ENCODE measurements around the gene ANKMY1. TPM values are rescaled to one million over a fixed set of nuclear protein-coding genes. Genes with fewer than 3 reads are reported as not detected.
"Not testable (repeated sequence)": the region's sequence is repeated elsewhere in the genome, so short reads cannot be mapped to it uniquely, and the experiment has no call there.

The ANKMY1 gene
- total RNA-seq, 1 donor from 2014 or later: 16.8 TPM

DNA sequence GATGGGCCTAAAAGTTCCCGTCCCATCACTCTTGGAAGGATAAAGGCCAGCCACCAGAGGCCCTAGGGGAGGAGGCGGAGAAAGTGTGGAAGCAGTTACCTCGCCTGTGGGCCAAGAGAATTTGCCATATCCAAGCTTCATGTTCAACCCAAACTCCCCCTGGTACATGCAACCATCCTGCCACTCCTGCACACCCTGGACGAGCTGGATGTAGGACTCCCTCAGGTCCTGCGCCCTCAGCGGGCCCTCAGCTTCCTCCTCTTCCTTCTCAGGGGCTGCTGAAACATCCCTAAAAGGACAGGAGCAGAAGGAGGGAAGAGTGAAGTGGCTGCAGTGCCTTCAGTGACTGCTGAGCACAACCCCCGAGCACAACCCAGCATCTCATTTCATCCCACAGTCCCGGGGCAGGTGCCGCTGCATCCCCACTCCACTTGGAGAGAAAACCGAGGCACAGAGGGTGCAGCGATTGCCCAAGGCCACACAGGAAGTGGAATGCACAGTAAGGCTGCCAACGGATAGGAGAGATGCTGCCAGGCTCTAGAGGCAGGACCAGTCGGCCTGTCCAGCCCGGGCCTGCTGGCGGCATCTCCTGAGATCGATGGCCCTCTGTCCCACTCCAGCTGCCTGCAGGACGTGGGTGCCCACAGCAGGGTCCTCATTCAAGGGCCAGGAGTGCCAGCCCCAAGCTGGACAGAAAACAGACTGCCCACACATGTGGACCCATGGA, 2.9 kb downstream of the ANKMY1 start:
- Mint-ChIP-seq H3K9me3 (peaks cover 4% of the 10 kb centered on the region), H3K4me3 (no peak overlapping the region), H3K36me3 (peaks cover 14% of the 10 kb centered on the region), H3K4me1 (ENCODE audit: unreplicated experiment) (peaks cover 16% of the 10 kb centered on the region), H3K27ac (no peak overlapping the region), H3K27me3 (no peaks in the 10 kb centered on the region)
- peak; percentile 44 for DNase-seq (ENCODE audit: extremely low spot score, unreplicated experiment)
- no peak for TF ChIP-seq CTCF (conservative IDR thresholded peaks at IDR 0.05)

- Mint-ChIP-seq H3K4me1 (ENCODE audit: unreplicated experiment) (peaks cover 9% of the 10 kb centered on the region), H3K36me3 (peaks cover 14% of the 10 kb centered on the region), H3K27me3 (no peaks in the 10 kb centered on the region), H3K27ac (no peak overlapping the region), H3K4me3 (no peak overlapping the region), H3K9me3 (peaks cover 4% of the 10 kb centered on the region)
- DNase-seq (ENCODE audit: extremely low spot score, unreplicated experiment): peak; percentile 62
- no peak for TF ChIP-seq CTCF (conservative IDR thresholded peaks at IDR 0.05)
These were observed 3.8 kb downstream of the ANKMY1 start for GRCh38 chr2:240553956-240554480.

- Mint-ChIP-seq H3K36me3 (peaks cover 14% of the 10 kb centered on the region), H3K27ac (no peak overlapping the region), H3K4me3 (no peak overlapping the region), H3K9me3 (peaks cover 4% of the 10 kb centered on the region), H3K4me1 (ENCODE audit: unreplicated experiment) (no peaks in the 10 kb centered on the region), H3K27me3 (no peaks in the 10 kb centered on the region)
- TF ChIP-seq CTCF (conservative IDR thresholded peaks at IDR 0.05): no peak
- DNase-seq (ENCODE audit: extremely low spot score, unreplicated experiment): no peak
These were observed 6.0 kb downstream of the ANKMY1 start for GRCh38 chr2:240551811-240552210.

DNA sequence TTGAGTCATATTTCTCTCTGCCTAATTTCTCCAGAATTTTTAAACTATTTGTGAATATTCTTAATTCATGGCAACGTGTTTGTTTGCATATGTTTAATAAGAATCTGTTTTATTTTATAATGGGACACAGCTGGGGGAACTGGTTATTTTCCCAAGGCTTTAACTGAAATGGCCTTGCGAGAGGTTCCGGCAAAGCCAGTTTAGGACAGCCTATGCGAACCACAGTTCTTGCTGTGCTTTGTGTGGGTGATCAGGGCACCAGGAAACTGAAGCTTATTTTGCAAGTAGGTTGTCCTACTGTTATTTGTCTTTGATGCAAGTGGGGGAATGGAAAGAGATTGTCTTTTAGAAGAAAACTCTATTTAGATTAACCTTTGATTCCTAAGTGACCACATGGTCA, 6.5 kb downstream of the ANKMY1 start:
- H3K4me3 Mint-ChIP-seq: no peak overlapping the region
- no peaks in the 10 kb centered on the region for H3K27me3 Mint-ChIP-seq
- peaks cover 14% of the 10 kb centered on the region for H3K36me3 Mint-ChIP-seq
- peak; percentile 18 for DNase-seq (ENCODE audit: extremely low spot score, unreplicated experiment)
- H3K9me3 Mint-ChIP-seq: peaks cover 4% of the 10 kb centered on the region
- TF ChIP-seq CTCF (conservative IDR thresholded peaks at IDR 0.05): no peak
- no peaks in the 10 kb centered on the region for H3K4me1 Mint-ChIP-seq (ENCODE audit: unreplicated experiment)
- H3K27ac Mint-ChIP-seq: no peak overlapping the region

DNA sequence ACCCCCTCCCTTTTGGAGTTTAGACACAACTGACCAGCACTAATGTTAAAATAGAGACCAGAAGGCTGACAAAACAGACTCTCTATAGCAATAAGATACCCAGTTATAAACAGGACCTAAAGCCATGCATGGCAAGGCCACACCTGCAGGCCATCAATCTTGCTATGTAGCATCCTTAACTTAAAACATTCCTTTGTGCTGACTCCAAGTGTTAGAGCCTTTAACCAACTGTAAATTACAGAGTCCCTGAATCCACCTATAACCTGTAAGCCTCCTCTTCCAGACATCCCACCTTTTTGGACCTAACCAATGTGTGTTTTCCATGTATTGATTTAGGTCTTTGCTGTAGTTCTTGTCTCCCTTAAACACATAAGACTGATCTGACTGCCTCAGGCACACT, 17.9 kb downstream of the ANKMY1 start:
- peaks cover 7% of the 10 kb centered on the region for H3K9me3 Mint-ChIP-seq
- DNase-seq (ENCODE audit: extremely low spot score, unreplicated experiment): peak; percentile 7
- no peak for TF ChIP-seq CTCF (conservative IDR thresholded peaks at IDR 0.05)
- H3K4me3 Mint-ChIP-seq: no peak overlapping the region
- peaks cover 44% of the 10 kb centered on the region for H3K36me3 Mint-ChIP-seq
- H3K4me1 Mint-ChIP-seq (ENCODE audit: unreplicated experiment): no peaks in the 10 kb centered on the region
- no peak overlapping the region for H3K27ac Mint-ChIP-seq
- H3K27me3 Mint-ChIP-seq: no peaks in the 10 kb centered on the region

DNA sequence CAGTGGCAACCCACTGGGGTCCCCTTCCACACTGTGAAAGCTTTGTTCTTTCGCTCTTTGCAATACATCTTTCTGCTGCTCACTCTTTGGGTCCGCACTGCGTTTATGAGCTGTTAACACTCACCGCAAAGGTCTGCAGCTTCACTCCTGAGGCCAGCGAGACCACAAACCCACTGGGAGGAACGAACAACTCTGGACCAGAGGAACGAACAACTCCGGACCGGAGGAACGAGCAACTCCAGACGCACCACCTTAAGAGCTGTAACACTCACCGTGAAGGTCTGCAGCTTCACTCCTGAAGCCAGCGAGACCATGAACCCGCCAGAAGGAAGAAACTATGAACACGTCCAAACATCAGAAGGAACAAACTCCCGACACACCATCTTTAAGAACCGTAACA, 18.7 kb downstream of the ANKMY1 start:
- peak; percentile 29 for DNase-seq (ENCODE audit: extremely low spot score, unreplicated experiment)
- not testable (repeated sequence) for H3K27ac Mint-ChIP-seq; H3K27me3 Mint-ChIP-seq; H3K4me1 Mint-ChIP-seq (ENCODE audit: unreplicated experiment); H3K9me3 Mint-ChIP-seq; H3K4me3 Mint-ChIP-seq
- H3K36me3 Mint-ChIP-seq: peaks cover 42% of the 10 kb centered on the region
